HCT116 (cell line): ENCODE measurements around the gene CKAP4. TPM values are rescaled to one million over a fixed set of nuclear protein-coding genes. Genes with fewer than 3 reads are reported as not detected.

ENCODE experiments used
- ATAC-seq: fragments of 200-7000 bp; cut with Tn5 transposase; 2 replicates; pipeline ENCODE4 v1.9.1; 2020; ENCODE audit warnings: mild to moderate bottlenecking, moderate library complexity
- BruUV-seq: library from RNA; stranded (reverse); fragments of 400-500 nt; replicated peaks from 2 replicates; lab custom pipeline; 2021; lab: Mats Ljungman, UMichigan
- CTCF ChIA-PET: fragments of 300-600 bp; sonication (Branson Sonifier 250); formaldehyde crosslinking; loops from one replicate; lab custom pipeline; 2021; ENCODE audit warnings: antibody characterized with exemption; lab: Charles Lee
- POLR2A ChIA-PET: fragments of 300-600, 350-600 bp; sonication (Branson Sonifier 250); formaldehyde crosslinking; loops from one replicate; lab custom pipeline; 2021; ENCODE audit warnings: antibody characterized with exemption; lab: Charles Lee
- RAD21 ChIA-PET, 2 experiments: fragments of 300-600 bp; sonication (Branson Sonifier 250); formaldehyde crosslinking; loops; one replicate each; lab custom pipeline; 2023; ENCODE audit warnings: low total read pairs in 2 of 2; ENCODE audit not compliant: uncharacterized antibody in 2 of 2, unreplicated experiment in 2 of 2, low non-redundant PET in 1 of 2; lab: Charles Lee
- DNase-seq: peaks from one replicate; pipeline ENCODE4 v3.0.0-alpha.2; 2010; ENCODE audit warnings: low read depth, low spot score
- H2AFZ ChIP-seq: fragments of 200-600 bp; shearing (Covaris generic), sonication (generic); 2 replicates; pipeline ENCODE4 v1.6.1; 2017; ENCODE audit warnings: low read depth, mixed run types, mixed read lengths, antibody characterized with exemption, low read length; ENCODE audit not compliant: poor library complexity, severe bottlenecking
- H3K27ac ChIP-seq: 2 replicates; pipeline ENCODE4 v1.5.1; 2012; ENCODE audit warnings: low read depth, low read length
- H3K27me3 ChIP-seq: fragments of 200-600 bp; sonication (generic); 2 replicates; pipeline ENCODE4 v1.6.1; 2016; ENCODE audit warnings: mixed run types, low read length, mixed read lengths; ENCODE audit not compliant: insufficient read depth
- H3K36me3 ChIP-seq, 2 experiments: fragments of 200-500 bp in 1 of 2; fragments of 200-600 bp in 1 of 2; sonication (Bioruptor generic) in 1 of 2; sonication (generic) in 1 of 2; 2 replicates each; pipeline versions ENCODE4 v1.5.1 to v1.6.1; 2014 to 2016; ENCODE audit warnings: low read length in 2 of 2, inconsistent platforms in 1 of 2, mixed read lengths in 1 of 2, mixed run types in 1 of 2; ENCODE audit not compliant: insufficient read depth in 2 of 2, control insufficient read depth in 1 of 2
- H3K4me1 ChIP-seq, 2 experiments: fragments of 200-600 bp in 1 of 2; sonication (generic) in 1 of 2; 2 replicates each; pipeline versions ENCODE4 v1.5.1 to v1.6.1; 2012 to 2017; ENCODE audit warnings: low read length in 2 of 2, inconsistent platforms in 1 of 2, mild to moderate bottlenecking in 1 of 2, mixed read lengths in 1 of 2, mixed run types in 1 of 2, moderate library complexity in 1 of 2; ENCODE audit not compliant: insufficient read depth in 2 of 2, control insufficient read depth in 1 of 2
- H3K4me2 ChIP-seq: fragments of 200-600 bp; sonication (generic); 2 replicates; pipeline ENCODE4 v1.6.1; 2017; ENCODE audit warnings: mixed run types, low read length, mixed read lengths
- H3K4me3 ChIP-seq, 2 experiments: fragments of 200-600 bp in 1 of 2; sonication (generic) in 1 of 2; replicated peaks in 1 of 2; 2 replicates each; pipeline ENCODE4 v1.5.1; 2011 to 2016; ENCODE audit warnings: low read length in 2 of 2, control low read depth in 1 of 2, low read depth in 1 of 2, mild to moderate bottlenecking in 1 of 2, mixed read lengths in 1 of 2, mixed run types in 1 of 2
- H3K79me2 ChIP-seq: fragments of 200-600 bp; sonication (generic); 2 replicates; pipeline ENCODE4 v1.6.1; 2017; ENCODE audit warnings: mild to moderate bottlenecking, mixed run types, low read length, moderate library complexity, mixed read lengths; ENCODE audit not compliant: insufficient read depth
- H3K9ac ChIP-seq: fragments of 200-600 bp; sonication (generic); 2 replicates; pipeline ENCODE4 v1.6.1; 2016; ENCODE audit warnings: low read length, mixed read lengths
- H3K9me2 ChIP-seq: fragments of 200-600 bp; sonication (generic), shearing (Covaris generic); 2 replicates; pipeline ENCODE4 v1.6.1; 2017; ENCODE audit warnings: mixed run types, mild to moderate bottlenecking, moderate library complexity; ENCODE audit not compliant: insufficient read depth
- H3K9me3 ChIP-seq, 2 experiments: fragments of 200-500 bp in 1 of 2; fragments of 200-600 bp in 1 of 2; sonication (Bioruptor generic) in 1 of 2; sonication (generic) in 1 of 2; 2 replicates each; pipeline ENCODE4 v1.6.1; 2014 to 2017; ENCODE audit warnings: low read length in 2 of 2, mixed read lengths in 2 of 2, inconsistent platforms in 1 of 2, low read depth in 1 of 2, mild to moderate bottlenecking in 1 of 2, mixed run types in 1 of 2, moderate library complexity in 1 of 2; ENCODE audit not compliant: control insufficient read depth in 1 of 2, insufficient read depth in 1 of 2
- H4K20me1 ChIP-seq: fragments of 200-600 bp; sonication (generic), shearing (Covaris generic); 2 replicates; pipeline ENCODE4 v1.6.1; 2017; ENCODE audit warnings: mixed run types, mild to moderate bottlenecking, moderate library complexity; ENCODE audit not compliant: insufficient read depth
- ATF3 ChIP-seq: IDR thresholded peaks from 2 replicates; pipeline ENCODE4 v1.6.1; 2012
- CBX3 ChIP-seq: IDR thresholded peaks from 2 replicates; pipeline ENCODE4 v1.6.1; 2012; ENCODE audit warnings: low read depth
- CTCF ChIP-seq, 3 experiments: fragments of 200-600 bp in 1 of 3; sonication (generic) in 1 of 3; IDR thresholded peaks in 2 of 3; conservative IDR thresholded peaks in 1 of 3; 2 replicates each; pipeline ENCODE4 v1.5.1; 2012 to 2017; ENCODE audit warnings: low read depth in 2 of 3, low read length in 2 of 3, antibody characterized with exemption in 1 of 3, borderline replicate concordance in 1 of 3, control low read depth in 1 of 3, mild to moderate bottlenecking in 1 of 3, mixed read lengths in 1 of 3, mixed run types in 1 of 3, moderate library complexity in 1 of 3; ENCODE audit not compliant: insufficient read depth in 1 of 3
- ELF1 ChIP-seq: IDR thresholded peaks from 2 replicates; pipeline ENCODE4 v1.6.1; 2012; ENCODE audit warnings: low read depth, borderline replicate concordance
- EZH2phosphoT487 ChIP-seq: fragments of 200-600 bp; IDR thresholded peaks from 2 replicates; pipeline ENCODE4 v1.6.1; 2018; ENCODE audit warnings: antibody characterized with exemption, borderline replicate concordance
- JUND ChIP-seq: IDR thresholded peaks from 2 replicates; pipeline ENCODE4 v1.6.1; 2012
- RAD21 ChIP-seq: IDR thresholded peaks from 2 replicates; pipeline ENCODE4 v1.6.1; 2012; ENCODE audit warnings: low read depth, mild to moderate bottlenecking
- SP1 ChIP-seq: IDR thresholded peaks from 2 replicates; pipeline ENCODE4 v1.6.1; 2012; ENCODE audit warnings: low read depth
- SRF ChIP-seq: IDR thresholded peaks from 2 replicates; pipeline ENCODE4 v1.6.1; 2012; ENCODE audit warnings: low read depth
- TCF7L2 ChIP-seq: IDR thresholded peaks from 2 replicates; pipeline ENCODE4 v1.7.0; 2011; ENCODE audit warnings: borderline replicate concordance, inconsistent platforms; ENCODE audit not compliant: insufficient read depth, insufficient read length; ENCODE audit errors: extremely low read depth
- ZBTB33 ChIP-seq: IDR thresholded peaks from 2 replicates; pipeline ENCODE4 v1.6.1; 2011; ENCODE audit warnings: mild to moderate bottlenecking, low read length, moderate library complexity; ENCODE audit not compliant: insufficient replicate concordance; ENCODE audit errors: extremely low read depth
- ZFX ChIP-seq: fragments of 450-650 bp; IDR thresholded peaks from 2 replicates; pipeline ENCODE4 v1.6.1; 2017
- intact Hi-C: fragments of 100-400 bp; cut with micrococcal nuclease; formaldehyde crosslinking; loops from 2 replicates; pipeline ENCODE4 v1.10.0; 2022
- total RNA-seq: library from RNA; stranded (reverse); gene quantifications from one replicate; pipeline ENCODE4 v1.2.1, GENCODE V29; 2021; ENCODE audit not compliant: unreplicated experiment

Gene CKAP4
- total RNA-seq, 1 experiment from 2014 or later, result 45.9 TPM

GRCh38 chr12:106273491-106273890 is 25.7 kb upstream of the CKAP4 start:
- no peaks in the 10 kb centered on the region for H3K36me3 ChIP-seq
- intact Hi-C loops, result no loop called here
- ChIA-PET RAD21 (no interaction called here), CTCF (interaction anchor here (0.9 kb wide), 1 partner anchor 9 kb away, joined by 3 read pairs; no protein-coding TSS in a partner anchor), POLR2A (no interaction called here)
- no peaks in the 10 kb centered on the region for H4K20me1 ChIP-seq
- H3K9ac ChIP-seq, result no peak overlapping the region
- no peak overlapping the region for H3K4me3 ChIP-seq
- DNase-seq (no peak), ATAC-seq (no peak)
- H3K9me3 ChIP-seq, result no peaks in the 10 kb centered on the region
- no peaks in the 10 kb centered on the region for H3K27me3 ChIP-seq
- no peak overlapping the region for H2AFZ ChIP-seq
- H3K4me1 ChIP-seq, result no peaks in the 10 kb centered on the region
- no TSS peak for BruUV-seq
- H3K4me2 ChIP-seq, result no peak overlapping the region
- H3K9me2 ChIP-seq, result no peaks in the 10 kb centered on the region
- no peak overlapping the region for H3K27ac ChIP-seq
- TF ChIP-seq RAD21 (no peak), ZBTB33 (no peak), CTCF (IDR thresholded peaks at IDR 0.05 in 2 of 3, conservative IDR thresholded peaks at IDR 0.05 in 1 of 3; ENCODE audit: borderline replicate concordance in 1 of 3, insufficient read depth in 1 of 3, low read depth in 2 of 3, low read length in 2 of 3) (no peak), SP1 (no peak), JUND (no peak), ZFX (no peak), TCF7L2 (no peak), EZH2phosphoT487 (no peak), ATF3 (no peak), ELF1 (no peak), CBX3 (no peak), SRF (no peak)
- no peaks in the 10 kb centered on the region for H3K79me2 ChIP-seq
